GM18520 (cell line): ENCODE measurements around the gene RASGEF1C.
"Not testable (repeated sequence)": the region's sequence is repeated elsewhere in the genome, so short reads cannot be mapped to it uniquely, and the experiment has no call there.

Source experiments
- ATAC-seq: cut with Tn5 transposase; IDR thresholded peaks from one replicate; pipeline ENCODE4 v1.9.1; 2021; ENCODE audit not compliant: unreplicated experiment

Gene RASGEF1C

DNA sequence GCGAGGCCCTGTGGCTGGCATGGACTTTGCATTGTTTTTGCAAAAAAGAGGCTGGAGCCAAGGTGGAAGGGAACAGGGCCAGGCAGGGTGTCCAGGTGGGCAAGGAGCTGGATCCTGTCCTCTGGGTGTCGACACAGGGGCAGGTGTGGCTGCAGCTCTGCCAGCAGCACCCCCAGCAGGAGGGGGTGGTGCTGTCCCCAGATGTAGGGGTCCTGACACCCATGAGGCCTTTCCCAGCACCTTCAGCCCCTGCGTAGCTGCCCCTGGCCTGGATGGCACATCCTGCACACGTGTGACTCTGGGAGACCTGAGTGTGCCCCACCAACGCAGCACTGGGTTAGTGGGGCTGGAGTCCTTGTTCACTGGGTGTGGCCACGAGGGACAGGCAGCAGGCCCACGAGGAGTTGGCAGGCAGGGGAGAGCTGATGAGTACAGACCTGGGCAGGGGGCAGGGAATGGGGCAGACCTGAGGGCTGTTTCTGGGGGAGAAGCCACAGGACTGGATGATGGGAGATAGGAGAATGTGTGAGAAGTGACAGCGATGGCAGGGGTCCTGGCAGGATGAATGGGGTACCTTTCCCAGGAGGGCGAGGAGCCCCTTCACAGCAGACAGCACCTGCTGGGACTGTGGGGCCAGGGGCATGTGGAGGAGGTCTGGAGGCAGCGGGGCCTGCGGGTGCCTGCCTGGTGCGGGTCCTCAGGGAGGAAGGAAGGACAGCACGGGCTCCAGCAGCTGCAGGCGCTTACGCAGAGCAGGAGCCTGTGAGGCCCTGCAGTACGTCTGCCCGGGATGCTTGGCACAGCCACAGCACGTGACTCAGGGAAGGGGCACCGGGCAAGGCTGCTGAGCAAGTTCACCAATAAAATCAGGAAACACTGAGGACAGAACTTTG is 3.6 kb upstream of the RASGEF1C start:
- no peak for ATAC-seq

DNA sequence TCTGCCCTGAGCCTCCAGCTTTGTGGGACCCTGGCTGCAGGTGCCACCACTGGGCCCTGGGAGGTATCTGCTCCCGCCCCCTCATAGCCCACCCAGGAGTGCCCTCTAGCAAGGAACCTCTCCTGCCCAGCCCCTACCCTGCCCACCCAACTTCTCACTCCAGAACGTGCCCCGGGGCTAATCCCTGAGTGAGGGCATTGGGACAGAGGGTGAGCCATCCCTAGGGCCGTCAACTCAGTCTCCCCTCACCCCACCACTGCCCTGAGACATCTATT is 2.7 kb upstream of the RASGEF1C start:
- no peak for ATAC-seq

DNA sequence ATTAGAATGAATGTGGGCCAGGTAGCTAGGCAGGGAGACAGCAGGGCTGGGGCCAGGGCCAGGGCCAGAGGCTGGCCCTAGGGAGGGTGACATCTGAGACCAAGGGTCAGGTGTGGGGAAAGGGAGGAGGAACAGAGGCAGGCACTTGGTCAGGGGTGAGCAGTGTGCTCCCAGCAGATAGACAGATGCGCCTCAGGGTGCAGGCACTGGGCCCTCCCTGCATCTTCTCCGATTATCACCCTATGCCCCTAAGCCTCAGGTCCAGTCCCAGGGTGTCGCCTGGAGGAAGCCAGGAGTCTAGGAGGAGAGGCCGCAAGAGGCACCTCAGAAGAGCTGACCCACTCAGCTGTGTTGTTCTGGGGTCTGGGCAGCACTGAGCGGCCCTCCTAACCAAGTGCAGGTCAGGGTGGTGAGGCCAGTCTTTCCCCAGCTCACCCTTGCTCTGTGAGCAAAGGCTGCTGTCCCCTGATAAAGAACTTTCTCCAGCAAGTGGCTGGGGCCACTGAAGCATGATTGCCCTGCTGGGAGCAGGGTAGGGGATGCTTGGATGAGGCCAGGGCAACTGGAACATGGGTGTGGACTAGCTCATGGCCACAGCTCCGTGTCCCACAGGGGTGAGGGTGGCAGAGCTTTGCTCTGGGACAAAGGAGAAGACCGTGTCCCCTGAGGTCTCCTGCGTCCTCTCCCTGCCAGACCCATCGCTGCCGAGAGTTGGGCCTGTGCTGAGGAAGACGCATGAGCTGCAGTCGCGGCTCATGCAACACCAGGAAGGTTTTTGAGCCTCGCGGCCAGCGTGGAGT is 2.1 kb upstream of the RASGEF1C start:
- no peak for ATAC-seq

DNA sequence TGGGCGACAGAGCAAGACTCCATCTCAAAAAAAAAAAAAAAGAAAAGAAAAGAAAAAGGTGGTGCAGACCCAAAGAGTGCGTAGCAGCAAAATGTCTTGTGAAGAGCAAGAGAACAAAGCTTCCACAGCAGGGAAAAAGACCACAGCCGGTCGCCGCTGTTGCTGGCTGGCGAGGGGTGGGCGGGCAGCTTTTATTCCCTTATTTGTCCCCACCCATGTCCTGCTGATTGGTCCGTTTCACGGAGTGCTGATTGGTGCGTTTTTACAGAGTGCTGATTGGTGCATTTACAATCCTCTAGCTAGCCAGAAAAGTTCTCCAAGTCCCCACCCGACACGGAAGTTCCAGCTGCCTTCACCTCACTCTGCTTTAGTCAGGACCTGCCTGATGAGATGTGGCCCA is 1.1 kb upstream of the RASGEF1C start:
- ATAC-seq = not testable (repeated sequence)

DNA sequence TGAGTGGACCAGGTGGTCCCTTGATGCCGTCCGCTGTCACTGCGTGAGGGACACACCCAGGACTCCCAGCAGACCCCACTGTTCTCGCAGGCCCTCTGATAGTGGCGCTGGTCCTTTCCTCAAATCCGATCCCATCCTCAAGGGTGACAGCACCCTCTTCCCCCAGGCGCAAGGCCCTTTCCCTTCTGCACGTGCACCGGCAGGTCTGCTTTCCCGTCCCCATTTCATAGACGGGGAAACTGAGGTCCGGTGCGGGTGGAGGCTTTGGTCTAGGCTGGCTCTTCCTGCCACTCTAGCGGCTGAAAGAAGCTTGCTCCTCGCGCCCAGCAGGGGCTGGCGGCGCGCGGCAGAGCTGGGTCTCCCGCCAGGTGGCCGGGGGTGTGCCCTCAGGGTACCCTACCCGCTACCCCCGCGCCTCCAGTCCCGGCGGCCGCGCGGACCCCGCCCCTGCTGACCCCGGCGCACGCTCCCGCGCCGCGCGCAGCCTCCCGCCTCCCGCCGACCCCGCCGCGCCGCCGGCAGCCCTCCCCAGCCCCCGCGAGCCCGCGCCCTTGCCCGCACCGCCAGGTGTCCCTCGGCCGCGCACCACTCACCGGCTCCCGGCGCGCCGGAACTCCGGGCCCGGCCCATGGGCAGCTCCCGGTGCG is 453 bp downstream of the RASGEF1C start:
- no peak for ATAC-seq

DNA sequence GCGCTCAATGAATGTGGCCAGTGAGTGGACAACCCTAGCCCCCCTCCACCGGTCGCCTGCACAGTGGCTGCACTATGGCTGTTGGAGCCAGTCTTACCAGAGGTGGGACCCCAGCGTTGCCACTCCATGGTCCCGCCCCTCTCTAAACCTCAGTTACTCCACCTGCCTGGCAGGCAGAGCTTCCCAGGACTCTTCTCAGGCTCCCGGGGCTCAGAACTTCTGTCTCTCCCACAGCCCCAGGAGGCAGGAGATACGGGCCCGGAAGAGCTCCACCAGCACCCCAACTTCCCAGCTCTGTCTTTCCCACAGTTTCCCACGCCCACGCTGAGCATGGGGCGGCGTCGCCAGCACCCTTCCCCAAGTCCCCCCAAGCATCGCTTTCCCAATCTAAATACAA is 975 bp downstream of the RASGEF1C start:
- no peak for ATAC-seq

DNA sequence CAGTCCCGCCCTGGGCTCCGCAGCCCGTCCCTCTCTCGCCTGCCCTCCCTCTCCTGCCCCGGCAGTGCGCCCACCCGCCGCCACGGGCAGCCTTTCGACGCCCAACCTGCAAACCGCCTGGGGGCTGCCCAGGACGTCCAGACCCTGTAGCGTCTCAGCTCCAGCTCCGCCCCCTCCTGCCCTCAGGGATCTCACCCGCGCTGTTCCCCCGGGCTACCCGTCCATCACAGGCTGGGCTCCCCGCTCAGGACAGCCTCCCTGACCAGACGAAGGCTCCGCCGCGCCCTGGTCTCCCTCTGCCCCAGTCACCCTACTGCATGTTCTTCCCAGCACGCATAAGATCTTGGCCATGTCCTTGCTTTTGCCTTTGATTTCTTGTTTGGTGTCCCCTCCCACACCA is 1.4 kb downstream of the RASGEF1C start:
- ATAC-seq = no peak

DNA sequence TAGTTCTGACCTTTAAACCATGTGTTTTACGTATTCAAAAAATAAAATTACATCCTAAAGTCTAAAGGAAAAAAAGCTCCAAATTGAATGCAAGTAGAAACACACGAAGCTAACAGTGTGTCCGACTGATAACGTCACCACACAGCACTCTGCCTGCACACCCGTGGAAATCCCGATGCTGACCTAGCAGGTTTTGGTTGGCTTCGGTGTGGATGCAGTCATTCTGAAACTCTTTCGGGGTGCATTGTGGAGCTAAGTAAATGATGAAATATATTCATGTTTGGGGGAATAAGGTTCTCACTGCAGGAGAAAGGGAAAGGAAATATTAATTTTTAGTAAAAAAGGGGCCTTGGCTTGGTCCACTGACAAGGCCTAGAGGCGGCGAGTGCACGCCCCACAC is 2.0 kb downstream of the RASGEF1C start:
- no peak for ATAC-seq

DNA sequence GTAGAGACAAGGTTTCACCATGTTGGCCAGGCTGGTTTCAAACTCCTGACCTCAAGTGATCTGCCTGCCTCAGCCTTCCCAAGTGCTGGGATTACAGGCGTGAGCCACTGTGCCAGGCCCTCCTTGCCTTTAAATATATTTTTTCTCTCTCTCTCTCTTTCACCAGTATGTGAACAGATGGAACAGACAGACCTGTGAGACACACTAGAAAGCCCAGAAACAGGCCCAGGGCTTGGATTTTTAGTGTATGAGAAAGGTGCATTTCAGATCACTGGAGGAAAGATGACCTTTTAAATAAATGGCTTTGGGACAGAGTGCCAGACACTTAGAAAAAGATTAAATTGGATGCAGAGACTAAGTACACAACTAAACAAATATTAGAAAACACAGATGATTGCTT is 3.1 kb downstream of the RASGEF1C start:
- ATAC-seq = no peak

DNA sequence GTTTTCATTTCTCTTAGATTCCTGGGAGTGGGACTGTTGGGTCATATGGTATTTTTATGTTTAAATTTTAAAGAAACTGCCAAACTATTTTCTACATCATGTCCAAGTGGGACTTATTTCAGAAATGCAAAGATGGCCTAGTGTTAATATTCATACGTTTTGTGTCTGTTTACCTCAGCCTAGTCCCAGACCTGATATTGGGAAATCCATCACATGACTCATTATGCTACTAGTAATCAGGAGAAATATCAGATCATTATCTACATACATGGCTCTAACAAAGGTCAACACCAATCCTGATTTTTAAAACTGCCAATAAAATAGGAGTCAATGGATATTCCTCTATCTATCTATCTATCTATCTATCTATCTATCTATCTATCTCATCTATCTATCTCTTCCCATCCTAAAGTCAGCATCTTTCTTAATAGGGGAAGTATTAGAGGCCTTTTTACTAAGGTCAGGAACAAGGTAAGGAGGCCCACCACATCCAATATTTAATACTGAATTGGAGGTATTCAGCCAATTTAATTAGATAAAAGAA is 4.7 kb downstream of the RASGEF1C start:
- ATAC-seq = no peak

DNA sequence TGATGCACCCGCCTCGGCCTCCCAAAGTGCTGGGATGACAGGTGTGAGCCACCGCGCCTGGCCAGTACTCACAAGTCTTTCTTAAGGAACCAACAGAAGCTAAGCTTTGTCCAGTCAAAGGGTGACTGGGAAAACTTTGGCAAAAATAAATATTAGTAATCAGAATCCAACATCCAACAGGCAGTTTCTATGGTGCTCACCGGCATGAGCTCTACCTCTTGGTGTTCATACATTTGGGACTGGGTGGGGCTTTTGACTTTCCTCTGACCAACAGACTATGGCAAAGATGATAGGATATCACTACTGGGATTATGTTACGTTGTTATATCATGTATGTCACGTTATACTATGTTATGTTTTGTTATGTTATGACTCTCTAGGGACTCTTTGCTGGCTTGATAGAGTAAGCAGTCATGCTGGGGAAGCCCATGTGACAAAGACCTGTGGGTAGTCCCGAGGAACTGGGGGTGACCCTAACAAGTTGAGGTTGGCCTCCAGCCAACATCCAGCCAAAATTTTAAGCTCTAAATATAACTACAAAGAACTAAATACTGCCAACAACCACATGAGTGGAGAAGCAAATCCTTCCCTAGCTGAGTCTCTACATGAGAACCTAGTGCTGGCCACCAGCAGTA is 6.0 kb downstream of the RASGEF1C start:
- ATAC-seq = no peak

DNA sequence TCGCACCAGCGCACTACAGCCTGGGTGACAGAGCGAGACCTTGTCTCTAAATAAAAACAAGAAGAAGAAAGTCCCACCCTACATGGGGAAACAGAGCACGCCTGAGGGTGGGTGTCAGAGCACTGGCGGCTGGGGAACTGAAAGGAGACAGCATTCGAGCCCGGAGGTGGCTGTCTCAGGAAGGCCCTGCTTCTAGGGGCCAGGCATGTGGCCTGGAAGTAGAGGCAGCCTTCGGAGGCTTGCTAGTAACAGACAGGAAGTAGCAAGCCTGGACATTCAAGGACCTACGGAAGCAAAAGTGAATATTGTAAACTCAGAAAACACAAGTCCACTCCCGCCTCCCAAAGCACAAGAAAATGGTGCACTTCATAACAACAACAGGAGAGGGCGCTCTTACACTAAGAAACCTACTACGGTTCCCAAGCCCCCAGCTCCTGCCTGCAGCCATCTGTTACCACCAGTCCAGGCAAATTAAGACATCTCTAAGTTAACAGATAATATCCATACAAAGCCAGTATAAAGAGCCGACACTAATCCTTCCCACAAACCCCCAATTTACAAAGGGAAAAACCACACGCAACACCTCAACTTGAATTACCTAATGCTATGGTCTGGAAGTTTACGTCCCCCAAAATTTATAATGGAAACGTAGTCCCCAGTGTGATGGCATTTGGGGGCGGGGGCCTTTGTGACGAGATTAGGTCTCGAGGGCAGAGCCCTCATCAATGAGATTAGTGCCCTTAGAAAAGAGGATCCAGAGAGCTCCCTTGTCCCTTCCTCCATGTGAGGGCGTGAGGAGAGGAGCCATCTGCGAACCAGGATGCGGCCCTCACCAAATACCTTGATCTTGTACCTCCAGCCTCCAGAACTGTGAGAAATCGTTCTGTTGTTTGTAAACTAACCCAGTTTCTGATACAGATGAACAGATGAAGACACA is 7.7 kb downstream of the RASGEF1C start:
- ATAC-seq = no peak

DNA sequence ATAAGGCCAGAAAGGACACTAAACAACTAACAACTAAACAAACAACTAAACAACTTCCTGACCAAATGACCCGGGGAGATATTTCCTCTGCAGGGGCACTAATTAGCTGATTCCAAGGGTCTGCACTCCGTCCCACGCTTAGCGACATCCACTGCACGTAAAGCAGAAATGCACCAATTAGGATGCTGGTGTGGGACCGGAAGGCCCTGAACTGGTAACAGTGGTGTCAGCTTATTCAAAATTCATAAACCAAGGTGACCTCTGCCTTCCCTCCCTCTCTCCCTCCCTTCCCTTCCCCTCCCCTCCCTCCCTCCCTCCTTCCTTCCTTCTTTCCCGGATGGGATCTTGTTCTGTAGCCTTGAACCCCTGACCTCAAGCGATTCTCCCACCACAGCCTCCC is 9.6 kb downstream of the RASGEF1C start:
- no peak for ATAC-seq

DNA sequence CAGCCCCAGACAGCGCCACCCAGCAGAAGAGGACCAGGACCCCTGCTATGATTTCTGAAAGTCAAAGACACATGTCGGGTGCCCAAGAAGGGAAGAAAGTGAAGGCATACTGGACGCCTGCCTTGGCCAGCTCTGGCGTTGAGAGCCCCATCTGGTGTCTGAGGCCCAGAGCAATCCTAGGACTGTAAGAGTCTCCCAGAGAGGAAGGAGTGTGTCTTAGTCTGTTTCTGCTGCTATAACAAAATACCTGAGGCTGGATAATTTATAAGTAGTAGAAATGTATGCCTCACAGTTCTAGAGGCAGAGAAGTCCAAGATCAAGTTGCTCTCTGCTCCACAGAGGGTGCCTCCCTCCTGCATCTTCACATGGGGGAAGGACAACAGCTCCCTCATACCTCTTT is 10.8 kb downstream of the RASGEF1C start:
- no peak for ATAC-seq

DNA sequence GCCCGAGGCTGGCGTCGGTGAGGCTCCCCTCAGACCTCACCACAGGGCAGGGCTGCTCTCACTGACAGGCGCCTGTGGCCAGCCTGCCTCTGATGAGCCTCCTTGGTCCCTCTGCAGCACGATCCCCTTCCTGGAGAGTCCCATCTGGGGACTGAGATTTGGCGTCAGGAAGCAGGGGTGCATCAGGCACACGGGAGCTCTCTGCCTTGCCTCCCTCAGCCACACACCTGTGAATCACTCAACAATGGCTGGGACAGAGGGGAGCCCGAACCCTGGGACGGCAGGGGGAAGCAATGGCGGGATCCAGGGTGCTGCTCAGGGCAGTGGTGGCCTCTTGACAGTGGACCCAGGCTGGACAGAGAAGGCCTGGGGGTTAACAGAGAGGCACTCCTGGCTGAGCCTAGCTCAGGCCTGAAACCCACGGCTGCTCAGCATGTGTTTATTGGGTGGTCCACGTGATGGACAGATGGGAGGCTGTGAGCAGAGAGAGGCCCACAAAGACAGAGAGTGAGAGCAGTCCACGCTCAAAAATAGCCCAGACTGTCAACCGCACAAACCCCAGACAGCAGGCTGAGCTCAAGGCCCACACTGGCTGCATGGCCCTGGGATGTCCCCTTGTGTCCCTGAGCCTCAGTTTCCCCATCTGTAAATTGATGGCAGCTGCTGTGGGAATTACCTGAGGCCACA is 11.9 kb downstream of the RASGEF1C start:
- no peak for ATAC-seq

DNA sequence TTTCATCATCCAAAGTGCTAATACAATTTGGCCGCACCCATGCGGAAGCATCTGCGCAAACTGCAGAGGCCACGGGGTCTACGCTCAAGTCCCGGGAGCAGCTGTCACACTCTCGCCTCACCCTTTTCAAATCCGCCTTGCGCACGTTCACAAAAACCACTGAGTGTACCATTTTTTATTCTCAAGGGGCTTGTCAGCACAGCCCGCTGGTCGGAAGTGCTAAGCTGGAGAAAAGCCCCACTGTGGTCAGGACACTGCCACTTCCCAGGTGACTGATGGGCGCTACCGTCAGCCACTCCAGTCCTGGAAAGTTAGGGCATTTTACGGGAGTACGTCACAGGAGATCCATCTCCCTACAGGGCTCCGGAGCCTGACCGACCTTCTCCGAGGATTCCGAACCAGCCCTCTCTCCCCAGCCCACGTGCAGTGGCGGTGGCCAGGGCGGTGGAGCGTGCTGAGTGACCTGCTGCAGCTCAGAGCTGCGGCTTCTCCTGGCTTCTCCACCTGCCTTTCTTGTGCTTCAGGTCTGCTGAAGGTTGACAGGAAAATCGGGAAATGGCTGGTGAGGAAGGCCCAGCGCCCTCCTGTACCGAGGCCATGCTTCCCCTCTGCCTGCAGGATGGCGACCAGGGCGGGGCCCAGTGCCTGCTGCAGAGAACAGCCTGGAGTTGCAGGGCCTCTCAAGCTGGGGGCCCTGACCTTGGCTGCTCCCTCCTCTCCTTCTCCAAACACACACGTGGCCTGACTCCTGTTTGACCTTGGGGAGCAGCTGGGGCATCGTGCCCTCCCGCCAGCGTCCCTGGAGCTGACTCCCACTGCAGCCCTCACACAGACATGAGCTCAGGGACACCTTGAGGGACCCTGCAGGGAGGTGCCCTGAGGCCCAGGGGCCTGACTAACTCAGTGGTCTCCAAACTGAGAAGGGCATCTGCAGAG is 14.3 kb downstream of the RASGEF1C start:
- no peak for ATAC-seq

DNA sequence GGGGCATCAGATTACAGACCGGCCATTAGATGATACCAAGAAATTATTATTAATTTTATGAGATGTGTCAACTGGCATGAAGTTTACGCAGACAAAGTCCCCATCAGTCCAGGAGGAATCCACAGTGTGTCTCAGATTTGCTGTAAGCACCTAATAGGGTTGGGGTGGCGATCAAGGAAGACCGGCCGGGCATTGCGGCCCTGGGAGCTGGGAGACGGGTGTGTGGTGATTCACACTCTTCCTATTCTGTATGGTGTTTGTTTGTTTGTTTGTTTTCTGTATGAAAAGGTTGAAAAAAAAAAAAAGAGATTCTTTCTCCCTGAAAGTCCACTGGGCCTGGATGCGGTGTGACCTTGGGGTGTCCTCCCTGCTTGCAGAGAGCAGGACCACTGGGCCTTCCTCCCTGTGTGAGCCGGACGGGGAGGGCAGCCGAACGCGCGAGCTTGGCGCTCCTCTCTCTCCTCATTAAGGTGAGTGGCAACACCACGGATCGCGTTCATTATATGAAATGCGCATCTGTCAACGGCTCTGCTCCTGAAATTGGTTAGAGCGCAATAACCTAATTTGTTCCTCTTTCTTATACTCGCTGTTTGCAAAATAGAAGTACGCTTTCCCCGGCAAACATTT is 15.1 kb downstream of the RASGEF1C start:
- ATAC-seq = no peak

DNA sequence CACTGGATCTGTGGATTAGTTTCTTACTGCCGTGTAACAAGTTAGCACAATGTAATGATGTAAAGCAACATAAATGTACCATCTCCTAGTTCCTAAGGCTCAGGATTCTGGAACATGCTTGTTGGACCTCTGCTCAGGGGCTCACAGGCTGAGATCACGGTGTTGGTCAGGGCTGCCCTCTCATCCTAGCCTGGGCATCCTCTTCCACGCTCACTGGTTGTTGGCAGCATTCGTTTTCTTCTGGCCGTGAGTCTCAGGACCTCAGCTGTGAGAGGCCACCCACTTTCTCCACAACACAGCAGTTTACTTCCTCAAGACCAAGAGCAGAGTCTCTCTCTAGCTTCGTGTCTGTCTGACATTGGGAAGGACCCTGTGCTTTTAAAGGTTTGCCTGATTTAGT is 17.3 kb downstream of the RASGEF1C start:
- no peak for ATAC-seq
